Measurements from ENCODE around the gene CZIB. TPM values are rescaled to one million over a fixed set of nuclear protein-coding genes. Genes with fewer than 3 reads are reported as not detected.

The CZIB gene
- total RNA-seq, 1 experiment from 2014 or later: 57.2 TPM

DNA sequence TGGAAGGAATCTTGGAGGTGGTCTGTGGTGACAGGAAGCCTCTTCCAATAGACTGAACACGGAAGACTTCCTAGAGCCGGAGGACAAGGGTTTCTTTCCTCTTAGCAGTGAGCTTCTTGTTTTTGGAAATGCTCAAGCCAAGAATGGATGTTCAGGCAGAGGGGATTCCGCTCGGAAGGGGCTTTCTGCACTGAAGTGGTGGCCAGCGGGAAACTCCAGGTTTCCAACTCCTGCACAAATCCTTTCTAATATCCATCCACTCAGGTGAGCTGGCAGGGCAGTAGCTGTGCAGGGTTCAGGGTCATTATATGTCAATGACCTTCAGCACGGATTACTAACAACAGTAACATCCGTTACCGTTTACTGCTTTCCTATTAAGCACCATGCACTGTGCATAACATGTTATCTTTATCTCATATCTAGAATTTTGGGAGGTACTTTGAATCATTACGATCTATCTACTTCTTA lies 24.4 kb downstream of the CZIB start:
- Histone ChIP-seq H3K9me3 (ENCODE audit: control insufficient read depth, insufficient read depth, low read depth, low read length) (no peaks in the 10 kb centered on the region), H3K36me3 (ENCODE audit: control insufficient read depth, insufficient read depth, low read length) (peaks cover 2% of the 10 kb centered on the region), H3K4me1 (ENCODE audit: control insufficient read depth, insufficient read depth, low read length) (peaks cover 15% of the 10 kb centered on the region), H3K27ac (ENCODE audit: low read length) (peak overlapping the region; percentile 97), H3K27me3 (ENCODE audit: control insufficient read depth, insufficient read depth, low read length) (no peaks in the 10 kb centered on the region), H3K4me3 (ENCODE audit: low read depth in 2 of 2, low read length in 2 of 2) (peak overlapping the region; percentile 91 to 97)
- ChIA-PET CTCF (no interaction called here), POLR2A (no interaction called here)
- no TSS peak for BruUV-seq (replicated peaks)
- intact Hi-C loops (cut with micrococcal nuclease; ENCODE audit: unreplicated experiment) (no loop called here), in situ Hi-C loops (cut with HindIII; ENCODE audit: low pct_unique_long_range_greater_than_20kb, low sequenced_read_pairs) (no loop called here)
- ATAC-seq (peak; percentile 20; the same call in 1 of the 2 replicates), DNase-seq (ENCODE audit: low read depth, low spot score) (no peak)
- TF ChIP-seq SIN3A (IDR thresholded peaks at IDR 0.05; ENCODE audit: borderline replicate concordance, insufficient read depth, low read depth, low read length) (no peak), TCF7L2 (IDR thresholded peaks at IDR 0.05; ENCODE audit: low read depth, low read length) (no peak)
- TF ChIP-seq, protein P1, sequence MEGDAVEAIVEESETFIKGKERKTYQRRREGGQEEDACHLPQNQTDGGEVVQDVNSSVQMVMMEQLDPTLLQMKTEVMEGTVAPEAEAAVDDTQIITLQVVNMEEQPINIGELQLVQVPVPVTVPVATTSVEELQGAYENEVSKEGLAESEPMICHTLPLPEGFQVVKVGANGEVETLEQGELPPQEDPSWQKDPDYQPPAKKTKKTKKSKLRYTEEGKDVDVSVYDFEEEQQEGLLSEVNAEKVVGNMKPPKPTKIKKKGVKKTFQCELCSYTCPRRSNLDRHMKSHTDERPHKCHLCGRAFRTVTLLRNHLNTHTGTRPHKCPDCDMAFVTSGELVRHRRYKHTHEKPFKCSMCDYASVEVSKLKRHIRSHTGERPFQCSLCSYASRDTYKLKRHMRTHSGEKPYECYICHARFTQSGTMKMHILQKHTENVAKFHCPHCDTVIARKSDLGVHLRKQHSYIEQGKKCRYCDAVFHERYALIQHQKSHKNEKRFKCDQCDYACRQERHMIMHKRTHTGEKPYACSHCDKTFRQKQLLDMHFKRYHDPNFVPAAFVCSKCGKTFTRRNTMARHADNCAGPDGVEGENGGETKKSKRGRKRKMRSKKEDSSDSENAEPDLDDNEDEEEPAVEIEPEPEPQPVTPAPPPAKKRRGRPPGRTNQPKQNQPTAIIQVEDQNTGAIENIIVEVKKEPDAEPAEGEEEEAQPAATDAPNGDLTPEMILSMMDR (IDR thresholded peaks at IDR 0.05): no peak
- TF ChIP-seq, protein P2, sequence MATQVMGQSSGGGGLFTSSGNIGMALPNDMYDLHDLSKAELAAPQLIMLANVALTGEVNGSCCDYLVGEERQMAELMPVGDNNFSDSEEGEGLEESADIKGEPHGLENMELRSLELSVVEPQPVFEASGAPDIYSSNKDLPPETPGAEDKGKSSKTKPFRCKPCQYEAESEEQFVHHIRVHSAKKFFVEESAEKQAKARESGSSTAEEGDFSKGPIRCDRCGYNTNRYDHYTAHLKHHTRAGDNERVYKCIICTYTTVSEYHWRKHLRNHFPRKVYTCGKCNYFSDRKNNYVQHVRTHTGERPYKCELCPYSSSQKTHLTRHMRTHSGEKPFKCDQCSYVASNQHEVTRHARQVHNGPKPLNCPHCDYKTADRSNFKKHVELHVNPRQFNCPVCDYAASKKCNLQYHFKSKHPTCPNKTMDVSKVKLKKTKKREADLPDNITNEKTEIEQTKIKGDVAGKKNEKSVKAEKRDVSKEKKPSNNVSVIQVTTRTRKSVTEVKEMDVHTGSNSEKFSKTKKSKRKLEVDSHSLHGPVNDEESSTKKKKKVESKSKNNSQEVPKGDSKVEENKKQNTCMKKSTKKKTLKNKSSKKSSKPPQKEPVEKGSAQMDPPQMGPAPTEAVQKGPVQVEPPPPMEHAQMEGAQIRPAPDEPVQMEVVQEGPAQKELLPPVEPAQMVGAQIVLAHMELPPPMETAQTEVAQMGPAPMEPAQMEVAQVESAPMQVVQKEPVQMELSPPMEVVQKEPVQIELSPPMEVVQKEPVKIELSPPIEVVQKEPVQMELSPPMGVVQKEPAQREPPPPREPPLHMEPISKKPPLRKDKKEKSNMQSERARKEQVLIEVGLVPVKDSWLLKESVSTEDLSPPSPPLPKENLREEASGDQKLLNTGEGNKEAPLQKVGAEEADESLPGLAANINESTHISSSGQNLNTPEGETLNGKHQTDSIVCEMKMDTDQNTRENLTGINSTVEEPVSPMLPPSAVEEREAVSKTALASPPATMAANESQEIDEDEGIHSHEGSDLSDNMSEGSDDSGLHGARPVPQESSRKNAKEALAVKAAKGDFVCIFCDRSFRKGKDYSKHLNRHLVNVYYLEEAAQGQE (IDR thresholded peaks at IDR 0.05; ENCODE audit: insufficient read depth in 1 of 2, low read depth in 2 of 2, low read length in 1 of 2): no peak

DNA sequence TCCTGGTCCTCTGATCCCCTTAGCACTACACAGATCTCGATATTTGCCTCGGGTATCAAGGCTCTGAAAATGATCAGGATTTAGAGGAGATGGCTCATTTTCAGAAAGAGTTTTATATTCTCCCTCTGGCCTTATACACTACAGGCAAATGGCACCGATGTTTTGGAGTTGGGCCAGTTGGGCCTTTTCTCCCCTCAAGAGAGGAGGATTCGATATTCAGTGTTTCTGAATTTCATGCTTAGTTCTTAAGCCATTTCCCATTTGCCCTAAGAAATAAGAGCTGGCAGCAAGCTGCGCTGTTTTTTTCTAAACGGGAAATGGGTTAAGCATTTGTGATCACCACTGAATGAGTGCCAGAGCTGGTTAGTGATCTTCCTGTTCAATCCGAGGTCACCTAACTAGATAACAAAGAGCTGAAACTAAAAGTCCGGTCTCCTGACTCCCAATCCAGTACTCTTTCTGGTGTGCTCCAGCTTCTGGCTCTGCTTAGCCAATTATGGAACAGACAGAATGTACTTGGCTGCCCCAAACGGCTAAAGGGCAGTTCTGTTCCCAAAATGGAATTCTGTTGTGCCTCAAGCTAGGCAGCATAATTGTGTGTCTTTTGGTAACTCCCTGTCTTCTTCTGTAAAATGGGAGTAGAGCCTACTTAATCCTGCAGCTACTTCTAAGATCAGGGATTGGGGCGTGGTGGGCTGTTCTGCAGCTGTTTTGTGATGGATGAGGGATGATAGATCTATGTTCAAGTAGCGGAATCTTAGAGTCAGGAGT lies 25.0 kb downstream of the CZIB start:
- POLR2A ChIA-PET: interaction anchor here (0.6 kb wide), 1 partner anchor 346 kb away, joined by 3 read pairs; no protein-coding TSS in a partner anchor
- ATAC-seq (no peak), DNase-seq (ENCODE audit: low read depth, low spot score) (no peak)
- H3K4me3 ChIP-seq (ENCODE audit: low read depth in 2 of 2, low read length in 2 of 2): no peak overlapping the region
- no peaks in the 10 kb centered on the region for H3K27me3 ChIP-seq (ENCODE audit: control insufficient read depth, insufficient read depth, low read length)
- peak overlapping the region; percentile 97; the same call in 1 of the 2 replicates for H3K27ac ChIP-seq (ENCODE audit: low read length)
- H3K9me3 ChIP-seq (ENCODE audit: control insufficient read depth, insufficient read depth, low read depth, low read length): no peaks in the 10 kb centered on the region
- TF ChIP-seq SIN3A (IDR thresholded peaks at IDR 0.05; ENCODE audit: borderline replicate concordance, insufficient read depth, low read depth, low read length) (no peak), TCF7L2 (IDR thresholded peaks at IDR 0.05; ENCODE audit: low read depth, low read length) (no peak), POLR2AphosphoS5 (IDR thresholded peaks at IDR 0.05; ENCODE audit: low read depth, low read length) (no peak)
- TF ChIP-seq, protein P2 (IDR thresholded peaks at IDR 0.05; ENCODE audit: insufficient read depth in 1 of 2, low read depth in 2 of 2, low read length in 1 of 2): no peak
- TF ChIP-seq, protein P1 (IDR thresholded peaks at IDR 0.05): no peak
- in situ Hi-C loops (cut with HindIII; ENCODE audit: low pct_unique_long_range_greater_than_20kb, low sequenced_read_pairs) (no loop called here), intact Hi-C loops (cut with micrococcal nuclease; ENCODE audit: unreplicated experiment) (no loop called here)
- CTCF ChIA-PET: interaction anchor here (0.9 kb wide), 1 partner anchor 13 kb away, joined by 3 read pairs; no protein-coding TSS in a partner anchor
- peaks cover 15% of the 10 kb centered on the region for H3K4me1 ChIP-seq (ENCODE audit: control insufficient read depth, insufficient read depth, low read length)
- peaks cover 2% of the 10 kb centered on the region for H3K36me3 ChIP-seq (ENCODE audit: control insufficient read depth, insufficient read depth, low read length)
- no TSS peak for BruUV-seq (replicated peaks)
